Fibroblast of lung (primary cell): Measurements from ENCODE around the gene ELMO1. TPM values are rescaled to one million over a fixed set of nuclear protein-coding genes. Genes with fewer than 3 reads are reported as not detected.

Source experiments
- DNase-seq, 2 donors: peaks; one replicate each; pipeline versions ENCODE4 v3.0.0 to v3.0.0-alpha.2; 2010; ENCODE audit warnings: low read depth in 2 of 2
- H2AFZ ChIP-seq: 2 replicates; pipeline ENCODE4 v1.5.1; 2012; ENCODE audit warnings: low read length, control low read depth, inconsistent platforms
- H3K27ac ChIP-seq: 2 replicates; pipeline ENCODE4 v1.5.1; 2011; ENCODE audit warnings: low read length, control low read depth; ENCODE audit not compliant: insufficient read depth
- H3K27me3 ChIP-seq: 2 replicates; pipeline ENCODE4 v1.5.1; 2011; ENCODE audit warnings: mild to moderate bottlenecking, low read length; ENCODE audit not compliant: control insufficient read depth, insufficient read depth
- H3K36me3 ChIP-seq: 2 replicates; pipeline ENCODE4 v1.5.1; 2011; ENCODE audit warnings: low read length; ENCODE audit not compliant: control insufficient read depth, insufficient read depth
- H3K4me1 ChIP-seq: 2 replicates; pipeline ENCODE4 v1.5.1; 2011; ENCODE audit warnings: low read length; ENCODE audit not compliant: control insufficient read depth, insufficient read depth; ENCODE audit errors: extremely low read depth
- H3K4me2 ChIP-seq: 2 replicates; pipeline ENCODE4 v1.5.1; 2011; ENCODE audit warnings: low read length, control low read depth; ENCODE audit not compliant: insufficient read depth; ENCODE audit errors: extremely low read depth
- H3K4me3 ChIP-seq, 4 experiments: fragments of 200-600 bp in 1 of 4; sonication (generic) in 1 of 4; replicated peaks in 1 of 4; 2 replicates each; pipeline ENCODE4 v1.5.1; 2011 to 2016; ENCODE audit warnings: low read length in 4 of 4, low read depth in 3 of 4, mild to moderate bottlenecking in 3 of 4, control low read depth in 2 of 4, inconsistent platforms in 1 of 4, mixed read lengths in 1 of 4; ENCODE audit not compliant: insufficient read depth in 1 of 4; ENCODE audit errors: control extremely low read depth in 1 of 4
- H3K79me2 ChIP-seq: 2 replicates; pipeline ENCODE4 v1.5.1; 2012; ENCODE audit warnings: mild to moderate bottlenecking, low read length, inconsistent platforms; ENCODE audit not compliant: control insufficient read depth, insufficient read depth
- H3K9ac ChIP-seq: 2 replicates; pipeline ENCODE4 v1.5.1; 2011; ENCODE audit warnings: mild to moderate bottlenecking, low read length, control low read depth; ENCODE audit not compliant: insufficient read depth
- H3K9me3 ChIP-seq: 2 replicates; pipeline ENCODE4 v1.5.1; 2012; ENCODE audit warnings: low read depth, low read length; ENCODE audit not compliant: control insufficient read depth, insufficient read depth
- H4K20me1 ChIP-seq: 2 replicates; pipeline ENCODE4 v1.5.1; 2011; ENCODE audit warnings: low read length; ENCODE audit not compliant: control insufficient read depth, insufficient read depth; ENCODE audit errors: extremely low read depth
- CTCF ChIP-seq, 2 donors: IDR thresholded peaks in 1 of 2; conservative IDR thresholded peaks in 1 of 2; 1 replicate in 1 of 2; 2 replicates in 1 of 2; pipeline ENCODE4 v1.5.1; 2011 to 2012; ENCODE audit warnings: low read length in 2 of 2, control low read depth in 1 of 2, inconsistent platforms in 1 of 2, low read depth in 1 of 2, mild to moderate bottlenecking in 1 of 2
- EZH2 ChIP-seq: IDR thresholded peaks from 2 replicates; pipeline ENCODE4 v1.5.1; 2012; ENCODE audit warnings: low read length, control low read depth, mild to moderate bottlenecking; ENCODE audit errors: missing control alignments
- polyA plus RNA-seq, 2 donors: library from polyadenylated mRNA; depleted of rRNA in 1 of 2; stranded (reverse) in 1 of 2; unstranded in 1 of 2; fragments of >200 nt; gene quantifications; 2 replicates each; pipeline ENCODE4 v1.2.1, GENCODE V29; 2011 to 2012; ENCODE audit warnings: missing spikeins in 1 of 2
- total RNA-seq: library from RNA; depleted of rRNA; stranded (reverse); fragments of >200 nt; gene quantifications from 2 replicates; pipeline ENCODE4 v1.2.1, GENCODE V29; 2014

ELMO1 gene
- total and polyA plus RNA-seq, 2 donors (not counting 1 experiment from before 2014, with no cell fraction given): 0.50 TPM; not detected in 1

DNA sequence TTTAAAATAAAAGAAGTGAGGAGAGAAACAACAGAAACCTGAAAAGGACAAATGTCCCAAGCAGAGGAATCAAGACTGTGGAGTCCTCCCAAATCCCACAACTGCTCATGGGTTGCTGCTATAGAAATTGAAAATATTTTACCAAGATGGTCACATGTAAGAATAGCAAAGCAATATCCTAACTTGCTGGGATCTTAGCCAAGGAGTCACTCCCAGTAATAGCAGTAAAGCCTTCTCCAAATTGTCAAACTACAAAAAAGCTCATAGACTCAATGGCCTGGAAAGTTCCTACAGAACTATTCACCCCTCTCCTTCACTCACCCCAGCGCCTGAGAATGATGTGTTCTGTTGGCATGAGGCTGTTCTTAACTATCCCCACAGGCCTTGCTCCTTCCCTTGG, 186.5 kb downstream of the ELMO1 start:
- TF ChIP-seq EZH2 (no peak), CTCF (conservative IDR thresholded peaks at IDR 0.05 in 1 of 2, IDR thresholded peaks at IDR 0.05 in 1 of 2; ENCODE audit: low read depth in 1 of 2, low read length in 2 of 2) (no peak)
- Histone ChIP-seq H3K4me2 (no peak overlapping the region), H3K4me1 (no peaks in the 10 kb centered on the region), H3K4me3 (no peak overlapping the region), H3K79me2 (no peaks in the 10 kb centered on the region), H3K36me3 (no peaks in the 10 kb centered on the region), H3K9ac (no peak overlapping the region), H4K20me1 (no peaks in the 10 kb centered on the region), H3K27me3 (no peaks in the 10 kb centered on the region), H2AFZ (no peak overlapping the region), H3K27ac (no peak overlapping the region), H3K9me3 (no peaks in the 10 kb centered on the region)
- DNase-seq: no peak

- Histone ChIP-seq H3K36me3 (no peaks in the 10 kb centered on the region), H4K20me1 (no peaks in the 10 kb centered on the region), H3K79me2 (no peaks in the 10 kb centered on the region), H3K4me2 (no peak overlapping the region), H3K27ac (no peak overlapping the region), H3K4me3 (no peak overlapping the region), H2AFZ (no peak overlapping the region), H3K27me3 (no peaks in the 10 kb centered on the region), H3K9me3 (no peaks in the 10 kb centered on the region), H3K9ac (no peak overlapping the region), H3K4me1 (no peaks in the 10 kb centered on the region)
- DNase-seq: no peak
- TF ChIP-seq CTCF (conservative IDR thresholded peaks at IDR 0.05 in 1 of 2, IDR thresholded peaks at IDR 0.05 in 1 of 2; ENCODE audit: low read depth in 1 of 2, low read length in 2 of 2): no peak
- no peak for TF ChIP-seq EZH2
Measured at GRCh38 chr7:37259319-37259821, 189.3 kb downstream of the ELMO1 start.

DNA sequence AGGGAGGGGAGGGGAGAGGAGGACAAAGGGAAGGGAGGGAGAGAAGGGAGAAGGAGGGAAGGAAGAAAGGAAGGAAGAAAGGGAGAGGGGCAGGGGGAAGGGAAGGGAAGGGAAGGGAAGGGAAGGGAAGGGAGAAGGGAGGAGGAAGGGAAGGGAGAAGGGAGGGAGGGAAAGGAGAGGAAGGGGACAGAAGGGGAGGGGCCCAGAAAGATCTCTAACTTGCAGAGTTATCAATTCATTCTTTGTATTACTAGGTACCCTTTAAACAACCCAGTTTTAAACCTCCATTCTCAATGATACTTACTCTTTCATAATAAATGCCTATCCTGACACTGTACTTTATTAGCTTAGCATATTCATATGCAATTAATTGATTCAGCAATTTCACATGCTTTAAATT, 192.0 kb downstream of the ELMO1 start:
- H3K4me1 ChIP-seq: no peaks in the 10 kb centered on the region
- no peaks in the 10 kb centered on the region for H3K9me3 ChIP-seq
- no peak overlapping the region for H3K9ac ChIP-seq
- no peak for DNase-seq
- H3K27ac ChIP-seq: no peak overlapping the region
- H3K79me2 ChIP-seq: no peaks in the 10 kb centered on the region
- H4K20me1 ChIP-seq: no peaks in the 10 kb centered on the region
- no peak overlapping the region for H3K4me2 ChIP-seq
- H3K27me3 ChIP-seq: no peaks in the 10 kb centered on the region
- H3K36me3 ChIP-seq: no peaks in the 10 kb centered on the region
- no peak for TF ChIP-seq CTCF (conservative IDR thresholded peaks at IDR 0.05 in 1 of 2, IDR thresholded peaks at IDR 0.05 in 1 of 2; ENCODE audit: low read depth in 1 of 2, low read length in 2 of 2)
- no peak for TF ChIP-seq EZH2
- H3K4me3 ChIP-seq: no peak overlapping the region
- no peak overlapping the region for H2AFZ ChIP-seq
